Body of pancreas (tissue), 4 donors: ENCODE results near the gene SRPK2.

ENCODE experiments used
- CTCF ChIP-seq, 7 experiments: fragments of 450-650 bp in 4 of 7; fragments of 200-600 bp in 3 of 7; sonication (generic) in 3 of 7; IDR thresholded peaks; one replicate each; pipeline ENCODE4 v1.5.1; 2016 to 2019; ENCODE audit warnings: antibody characterized with exemption in 7 of 7
- POLR2A ChIP-seq, 3 donors: fragments of 450-650 bp; IDR thresholded peaks; one replicate each; pipeline ENCODE4 v1.6.1; 2016; ENCODE audit warnings: antibody characterized with exemption in 3 of 3, mild to moderate bottlenecking in 2 of 3

GRCh38 chr7:105112440-105113418 is 276.0 kb downstream of the SRPK2 start:
- no peak for TF ChIP-seq CTCF (IDR thresholded peaks at IDR 0.05)
- no peak for TF ChIP-seq POLR2A (IDR thresholded peaks at IDR 0.05)
